ENCODE data around the gene SPEM3. TPM values are rescaled to one million over a fixed set of nuclear protein-coding genes. Genes with fewer than 3 reads are reported as not detected.
"Not testable (repeated sequence)": the region's sequence is repeated elsewhere in the genome, so short reads cannot be mapped to it uniquely, and the experiment has no call there.

SPEM3 gene
- total RNA-seq, 1 donor from 2014 or later = not detected

DNA sequence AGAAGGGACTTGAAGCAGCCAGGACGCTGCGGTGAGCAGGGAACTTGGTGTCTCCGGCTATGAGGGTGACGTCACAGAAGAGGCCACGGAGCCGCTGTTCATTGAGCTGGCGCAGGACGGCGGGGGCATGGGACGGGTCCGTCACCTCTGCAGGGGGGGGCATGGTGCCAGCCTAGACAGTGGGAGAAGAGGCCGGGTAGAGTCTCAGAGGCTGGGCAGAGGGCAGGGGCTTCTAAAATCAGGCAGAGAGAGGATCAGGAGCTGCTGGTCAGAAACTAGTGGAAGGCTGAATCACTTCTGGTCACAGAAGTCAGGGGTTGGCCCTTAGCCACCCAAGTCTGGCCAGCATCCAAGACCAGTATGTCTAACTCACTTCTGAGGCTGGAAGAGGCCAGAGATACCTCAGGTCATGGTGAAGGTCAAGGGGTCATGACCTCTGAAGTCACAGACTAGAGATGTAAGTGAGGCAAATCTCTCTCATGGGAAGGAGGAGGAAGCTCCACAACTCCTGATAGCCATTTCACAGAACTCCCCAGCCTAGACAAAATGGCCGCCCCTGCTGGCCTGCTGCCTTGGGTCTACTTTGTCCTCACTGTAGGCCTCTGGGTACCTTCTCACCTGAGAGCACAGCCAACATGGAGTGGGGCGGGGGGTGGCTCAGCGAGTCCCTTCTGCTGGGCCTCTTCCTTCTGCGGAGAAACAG is 38.1 kb downstream of the SPEM3 start:
- no peak for DNase-seq (ENCODE audit: low read depth)
- no peak for TF ChIP-seq CTCF (conservative IDR thresholded peaks at IDR 0.05; ENCODE audit: low read depth, low read length)
- H3K4me3 ChIP-seq (ENCODE audit: low read depth, low read length) = no peak overlapping the region

DNA sequence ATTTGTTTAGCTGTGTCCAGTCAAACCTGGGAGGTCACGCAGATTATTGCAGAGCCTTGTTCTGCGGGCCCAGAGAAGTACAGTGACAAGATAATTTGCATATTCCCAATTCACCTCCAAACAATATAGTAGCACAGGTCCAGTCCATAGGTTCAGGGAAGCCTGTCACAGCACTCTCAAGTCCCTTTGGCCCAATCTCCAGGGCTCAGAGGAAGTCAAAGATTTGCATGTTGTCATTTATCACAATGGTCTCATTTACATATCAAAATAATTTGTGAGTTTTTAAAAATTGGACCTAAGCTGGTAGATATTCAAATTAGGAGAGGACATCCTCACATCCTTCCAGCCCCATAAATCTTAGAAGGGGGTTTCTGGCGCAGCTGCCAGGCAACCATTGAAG is 38.8 kb downstream of the SPEM3 start:
- TF ChIP-seq CTCF (conservative IDR thresholded peaks at IDR 0.05; ENCODE audit: low read depth, low read length) = no peak
- no peak overlapping the region for H3K4me3 ChIP-seq (ENCODE audit: low read depth, low read length)
- no peak for DNase-seq (ENCODE audit: low read depth)

DNA sequence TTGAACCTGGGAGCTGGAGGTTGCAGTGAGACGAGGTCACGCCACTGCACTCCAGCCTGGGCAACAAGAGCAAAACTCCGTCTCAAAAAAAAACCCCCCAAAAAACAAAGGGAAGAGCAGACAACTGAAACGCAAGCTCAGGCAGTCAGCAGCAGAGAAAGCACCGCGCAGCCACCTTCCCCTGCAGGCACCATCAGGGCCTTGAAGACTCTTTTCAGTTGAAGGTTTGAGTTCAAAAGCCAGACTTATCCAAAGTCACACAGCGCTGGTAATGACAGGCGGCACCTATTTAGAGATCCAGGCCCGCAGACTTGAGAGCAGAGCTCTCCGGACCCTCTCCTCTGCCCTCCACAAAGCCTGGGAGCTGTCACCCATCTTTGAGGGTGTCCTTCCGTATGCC is 39.6 kb downstream of the SPEM3 start:
- no peak for DNase-seq (ENCODE audit: low read depth)
- H3K4me3 ChIP-seq (ENCODE audit: low read depth, low read length) = no peak overlapping the region
- TF ChIP-seq CTCF (conservative IDR thresholded peaks at IDR 0.05; ENCODE audit: low read depth, low read length) = no peak

- H3K4me3 ChIP-seq (ENCODE audit: low read depth, low read length) = no peak overlapping the region
- TF ChIP-seq CTCF (conservative IDR thresholded peaks at IDR 0.05; ENCODE audit: low read depth, low read length) = no peak
- DNase-seq (ENCODE audit: low read depth) = no peak
Measured at GRCh38 chr17:7468804-7469389, 40.2 kb downstream of the SPEM3 start.

- not testable (repeated sequence) for H3K4me3 ChIP-seq (ENCODE audit: low read depth, low read length); DNase-seq (ENCODE audit: low read depth)
Measured at GRCh38 chr17:7469843-7470242, 41.2 kb downstream of the SPEM3 start.

DNA sequence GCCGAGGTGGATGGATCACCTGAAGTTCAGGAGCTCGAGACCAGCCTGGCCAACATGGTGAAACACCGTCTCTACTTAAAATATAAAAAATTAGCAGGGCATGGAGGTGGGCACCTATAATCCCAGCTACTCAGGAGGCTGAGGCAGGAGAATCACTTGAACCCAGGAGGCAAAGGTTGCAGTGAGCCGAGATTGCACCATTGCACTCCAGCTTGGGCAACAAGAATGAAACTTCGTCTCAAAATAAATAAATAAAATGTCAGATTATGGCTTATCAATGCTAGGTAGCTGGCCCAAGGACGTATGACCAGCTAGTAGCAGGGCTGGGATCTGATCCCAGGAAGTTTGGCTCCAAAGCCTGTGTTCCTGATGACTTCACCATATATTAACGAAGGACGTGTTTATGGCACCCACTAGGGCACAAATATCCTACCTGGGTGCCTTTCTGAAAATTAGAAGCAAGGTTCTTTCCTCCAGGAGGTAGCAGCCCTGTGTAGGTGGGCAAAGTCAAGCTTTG is 41.9 kb downstream of the SPEM3 start:
- H3K4me3 ChIP-seq (ENCODE audit: low read depth, low read length); DNase-seq (ENCODE audit: low read depth): not testable (repeated sequence)

DNA sequence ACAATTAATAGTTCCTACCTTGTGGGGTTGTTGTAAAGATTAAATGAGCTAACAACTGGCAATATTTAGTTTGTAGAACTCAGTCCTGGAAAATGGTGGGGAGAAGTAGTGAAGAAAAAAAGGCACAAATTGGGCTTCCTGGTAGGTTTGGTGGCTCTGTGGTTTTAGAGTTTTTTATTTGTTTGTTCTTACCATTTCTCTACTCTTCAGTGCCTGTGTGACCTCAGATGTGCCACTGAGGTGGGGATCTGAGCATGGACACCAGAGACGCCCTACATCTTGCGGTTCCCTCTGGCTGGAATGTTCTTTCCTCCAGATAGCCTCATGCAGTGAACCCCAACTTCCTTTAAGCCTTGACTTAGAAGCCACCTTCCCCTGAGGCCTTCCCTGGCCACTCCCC is 43.1 kb downstream of the SPEM3 start:
- no peak overlapping the region for H3K4me3 ChIP-seq (ENCODE audit: low read depth, low read length)
- TF ChIP-seq CTCF (conservative IDR thresholded peaks at IDR 0.05; ENCODE audit: low read depth, low read length) = no peak
- DNase-seq (ENCODE audit: low read depth) = no peak

DNA sequence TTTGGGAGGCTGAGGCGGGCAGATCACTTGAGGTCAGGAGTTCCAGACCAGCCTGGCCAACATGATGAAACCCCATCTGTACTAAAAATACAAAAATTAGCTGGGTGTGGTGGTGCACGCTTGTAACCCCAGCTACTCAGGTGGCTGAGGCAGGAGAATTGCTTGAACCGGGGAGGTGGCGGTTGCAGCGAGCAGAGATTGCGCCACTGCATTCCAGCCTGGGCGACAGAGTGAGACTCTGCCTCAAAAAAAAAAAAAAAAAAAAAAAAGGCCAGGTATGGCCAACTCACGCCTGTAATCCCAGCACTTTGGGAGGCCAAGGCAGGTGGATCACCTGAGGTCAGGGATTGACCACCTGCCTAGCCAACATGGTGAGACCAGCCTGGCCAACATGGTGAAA is 46.1 kb downstream of the SPEM3 start:
- H3K4me3 ChIP-seq (ENCODE audit: low read depth, low read length); DNase-seq (ENCODE audit: low read depth): not testable (repeated sequence)

All from epithelial cell of proximal tubule (primary cell).